Neuronal stem cell (in vitro differentiated cells): ENCODE data around the gene SPRED3.

Experiments used
- DNase-seq: peaks from one replicate; pipeline ENCODE4 v3.0.0-alpha.2; 2013; ENCODE audit warnings: low spot score
- H2AFZ ChIP-seq: one replicate; pipeline ENCODE4 v1.6.1; 2013; ENCODE audit warnings: mild to moderate bottlenecking, low read length, inconsistent platforms
- H2AK5ac ChIP-seq: 2 replicates; pipeline ENCODE4 v1.6.1; 2013; ENCODE audit warnings: low read depth, mild to moderate bottlenecking, inconsistent platforms, low read length, moderate library complexity, mixed read lengths
- H2BK120ac ChIP-seq: 2 replicates; pipeline ENCODE4 v1.6.1; 2013; ENCODE audit warnings: low read depth, mild to moderate bottlenecking, inconsistent platforms, low read length, moderate library complexity, mixed read lengths
- H2BK12ac ChIP-seq: one replicate; pipeline ENCODE4 v1.6.1; 2013; ENCODE audit warnings: low read length, inconsistent platforms
- H2BK15ac ChIP-seq: 2 replicates; pipeline ENCODE4 v1.6.1; 2013; ENCODE audit warnings: mild to moderate bottlenecking, low read length, inconsistent platforms, mixed read lengths
- H2BK5ac ChIP-seq: one replicate; pipeline ENCODE4 v1.6.1; 2013; ENCODE audit warnings: inconsistent platforms, mild to moderate bottlenecking, low read length, moderate library complexity
- H3K14ac ChIP-seq: one replicate; pipeline ENCODE4 v1.6.1; 2013; ENCODE audit warnings: low read length, inconsistent platforms
- H3K18ac ChIP-seq: 2 replicates; pipeline ENCODE4 v1.6.1; 2013; ENCODE audit warnings: low read length, inconsistent platforms
- H3K23ac ChIP-seq: 2 replicates; pipeline ENCODE4 v1.6.1; 2013; ENCODE audit warnings: low read depth, mild to moderate bottlenecking, mixed read lengths, low read length, inconsistent platforms; ENCODE audit not compliant: poor library complexity
- H3K27ac ChIP-seq: replicated peaks from 3 replicates; pipeline ENCODE4 v1.5.1; 2013; ENCODE audit warnings: low read length, inconsistent platforms
- H3K27me3 ChIP-seq, 3 experiments: 2 replicates each; pipeline ENCODE4 v1.6.1; 2013; ENCODE audit warnings: low read length in 3 of 3, mild to moderate bottlenecking in 2 of 3, inconsistent platforms in 1 of 3, low read depth in 1 of 3, mixed read lengths in 1 of 3, moderate library complexity in 1 of 3; ENCODE audit not compliant: control insufficient read depth in 3 of 3, insufficient read depth in 3 of 3
- H3K36me3 ChIP-seq, 2 donors: replicated peaks in 1 of 2; 2 replicates each; pipeline ENCODE4 v1.6.1; 2013; ENCODE audit warnings: low read length in 2 of 2; ENCODE audit not compliant: control insufficient read depth in 2 of 2, insufficient read depth in 2 of 2
- H3K4ac ChIP-seq: 2 replicates; pipeline ENCODE4 v1.6.1; 2013; ENCODE audit warnings: inconsistent platforms, mild to moderate bottlenecking, low read length, moderate library complexity
- H3K4me1 ChIP-seq, 2 donors: 1 replicate in 1 of 2; 2 replicates in 1 of 2; pipeline ENCODE4 v1.6.1; 2013; ENCODE audit warnings: low read length in 2 of 2, low read depth in 1 of 2; ENCODE audit not compliant: control insufficient read depth in 2 of 2, insufficient read depth in 1 of 2
- H3K4me2 ChIP-seq: one replicate; pipeline ENCODE4 v1.6.1; 2013; ENCODE audit warnings: mild to moderate bottlenecking, low read length, inconsistent platforms; ENCODE audit not compliant: insufficient read depth, poor library complexity, severe bottlenecking
- H3K4me3 ChIP-seq, 2 donors: 2 replicates each; pipeline ENCODE4 v1.5.1; 2013; ENCODE audit warnings: low read length in 2 of 2, mild to moderate bottlenecking in 2 of 2, inconsistent platforms in 1 of 2, moderate library complexity in 1 of 2
- H3K79me1 ChIP-seq: one replicate; pipeline ENCODE4 v1.6.1; 2013; ENCODE audit warnings: low read depth, mild to moderate bottlenecking, inconsistent platforms, low read length, moderate library complexity
- H3K9ac ChIP-seq: one replicate; pipeline ENCODE4 v1.6.1; 2013; ENCODE audit warnings: mild to moderate bottlenecking, low read depth, low read length, inconsistent platforms; ENCODE audit not compliant: poor library complexity
- H3K9me3 ChIP-seq, 2 donors: replicated peaks in 1 of 2; 2 replicates each; pipeline versions ENCODE3 to v1.6.1; 2013; ENCODE audit warnings: low read length in 2 of 2, mild to moderate bottlenecking in 2 of 2, inconsistent platforms in 1 of 2, low read depth in 1 of 2, mixed read lengths in 1 of 2, moderate library complexity in 1 of 2; ENCODE audit not compliant: control insufficient read depth in 2 of 2, insufficient read depth in 1 of 2
- H4K8ac ChIP-seq: one replicate; pipeline ENCODE4 v1.6.1; 2013; ENCODE audit warnings: low read depth, mild to moderate bottlenecking, inconsistent platforms, low read length, moderate library complexity
- H4K91ac ChIP-seq: one replicate; pipeline ENCODE4 v1.6.1; 2013; ENCODE audit warnings: low read length, low read depth, mild to moderate bottlenecking, inconsistent platforms; ENCODE audit not compliant: poor library complexity
- WGBS, 2 donors: extraction: QIAGEN DNeasy Blood & Tissue Kit; methylation state at CpG; one replicate each; pipeline ENCODE4 v1.1.7; 2013; ENCODE audit warnings: missing lambda C conversion rate in 2 of 2, mixed read lengths in 1 of 2; ENCODE audit not compliant: insufficient read length in 2 of 2, insufficient replicate concordance in 1 of 2; ENCODE audit errors: extremely low coverage in 2 of 2; 5-methylcytosine and 5-hydroxymethylcytosine counted together

Gene SPRED3

GRCh38 chr19:38374332-38375097 is 14.0 kb upstream of the SPRED3 start, which contains the start of gene PSMD8:
Gene PSMD8 (plus strand): TSS chr19:38374571. CDS start chr19:38374602, 31 bp downstream.
- Histone ChIP-seq H3K4ac (no peak within 1 kb of the TSS), H3K27ac (peak within 1 kb of the TSS; percentile 39), H2BK5ac (no peak within 1 kb of the TSS), H3K4me2 (peak within 1 kb of the TSS; percentile 72), H3K36me3 (peaks cover 10 to 32% of the 10 kb centered on the region in 2 donors), H4K8ac (no peak within 1 kb of the TSS), H2BK120ac (no peak within 1 kb of the TSS), H2BK12ac (no peak within 1 kb of the TSS), H3K9me3 (no peaks in the 10 kb centered on the region), H4K91ac (no peak within 1 kb of the TSS), H3K4me3 (peak within 1 kb of the TSS; percentile 76 to 91), H3K14ac (peak within 1 kb of the TSS; percentile 86), H3K9ac (peak within 1 kb of the TSS; percentile 99), H3K27me3 (peaks cover 0 to 15% (median 0%) of the 10 kb centered on the region in 3 experiments), H3K79me1 (peaks cover 10% of the 10 kb centered on the region), H3K4me1 (peaks cover 8 to 9% of the 10 kb centered on the region in 2 donors), H3K23ac (peak within 1 kb of the TSS; percentile 99), H2AFZ (peak within 1 kb of the TSS; percentile 94), H2BK15ac (peak within 1 kb of the TSS; percentile 51), H2AK5ac (no peak within 1 kb of the TSS), H3K18ac (peak within 1 kb of the TSS; percentile 97)
- peak; percentile 98 for DNase-seq
- no CpG with 5 or more reads among the region's 65 CpGs for WGBS, 2 donors

DNA sequence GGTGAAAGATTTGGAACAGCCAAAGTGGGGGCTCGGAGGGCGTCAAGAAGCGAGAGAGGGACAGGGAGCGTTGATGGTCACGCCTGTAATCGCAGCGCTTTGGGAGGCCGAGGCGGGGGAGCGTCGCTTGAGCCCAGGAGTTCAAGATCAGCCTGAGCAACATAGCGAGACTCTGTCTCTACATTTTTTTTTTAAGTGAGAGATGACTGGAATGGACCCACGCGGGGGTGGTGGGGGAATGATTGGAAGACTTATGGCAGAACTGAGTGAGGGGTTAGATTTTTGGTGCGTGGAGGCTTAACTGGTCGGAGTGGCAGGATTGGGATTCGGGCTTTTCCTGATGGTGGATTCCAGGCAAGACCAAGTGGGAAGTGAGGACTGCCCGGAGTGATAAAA is 13.4 kb upstream of the SPRED3 start:
- peaks cover 8 to 9% of the 10 kb centered on the region in 2 donors for H3K4me1 ChIP-seq
- H2BK15ac ChIP-seq = peak overlapping the region; percentile 51
- H3K9me3 ChIP-seq = no peaks in the 10 kb centered on the region
- H2BK5ac ChIP-seq = no peak overlapping the region
- H3K4me2 ChIP-seq = peak overlapping the region; percentile 72
- H3K23ac ChIP-seq = no peak overlapping the region
- no CpG with 5 or more reads among the region's 18 CpGs for WGBS, 2 donors
- H2BK120ac ChIP-seq = no peak overlapping the region
- no peak overlapping the region for H2BK12ac ChIP-seq
- no peak overlapping the region for H2AK5ac ChIP-seq
- peak overlapping the region; percentile 94 for H2AFZ ChIP-seq
- no peak overlapping the region for H3K27ac ChIP-seq
- peaks cover 11 to 35% of the 10 kb centered on the region in 2 donors for H3K36me3 ChIP-seq
- H3K18ac ChIP-seq = peak overlapping the region; percentile 97
- H4K8ac ChIP-seq = no peak overlapping the region
- H3K9ac ChIP-seq = peak overlapping the region; percentile 99
- peaks cover 10% of the 10 kb centered on the region for H3K79me1 ChIP-seq
- no peak for DNase-seq
- H3K27me3 ChIP-seq = peaks cover 0 to 11% (median 0%) of the 10 kb centered on the region in 3 experiments
- no peak overlapping the region for H4K91ac ChIP-seq
- H3K4ac ChIP-seq = no peak overlapping the region
- H3K14ac ChIP-seq = peak overlapping the region; percentile 86
- peak overlapping the region; percentile 76 to 91 for H3K4me3 ChIP-seq

DNA sequence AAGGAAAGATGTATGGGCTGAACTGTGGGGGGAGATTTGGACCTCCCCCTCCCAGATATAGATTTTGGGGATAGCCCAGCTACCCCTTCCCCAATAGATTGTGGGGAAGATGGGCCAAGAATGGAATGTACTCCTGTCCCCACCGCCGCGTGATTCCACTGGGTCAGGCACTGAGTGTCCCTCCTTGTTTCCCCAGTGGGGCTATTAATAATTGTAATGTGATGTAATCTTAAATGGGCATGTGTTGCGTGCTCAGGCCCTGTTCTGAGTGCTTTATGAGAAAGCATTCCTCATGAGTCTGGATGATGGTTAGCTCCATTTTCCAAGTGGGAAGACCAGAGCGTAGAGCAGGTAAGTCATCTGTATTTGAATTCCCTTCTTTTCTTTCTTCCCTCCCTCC is 12.7 kb upstream of the SPRED3 start:
- Histone ChIP-seq H3K4me2 (peak overlapping the region; percentile 72), H2AK5ac (no peak overlapping the region), H3K27me3 (peaks cover 0 to 5% (median 0%) of the 10 kb centered on the region in 3 experiments), H3K27ac (no peak overlapping the region), H2BK12ac (no peak overlapping the region), H2BK120ac (no peak overlapping the region), H3K23ac (no peak overlapping the region), H2BK15ac (no peak overlapping the region), H3K9ac (no peak overlapping the region), H4K91ac (no peak overlapping the region), H3K4me3 (peak overlapping the region; percentile 76 to 91), H3K4me1 (peaks cover 8 to 9% of the 10 kb centered on the region in 2 donors), H3K4ac (no peak overlapping the region), H3K36me3 (peaks cover 14 to 41% of the 10 kb centered on the region in 2 donors), H3K14ac (no peak overlapping the region), H3K9me3 (no peaks in the 10 kb centered on the region), H2BK5ac (no peak overlapping the region), H3K79me1 (peaks cover 10% of the 10 kb centered on the region), H2AFZ (no peak overlapping the region), H3K18ac (no peak overlapping the region), H4K8ac (no peak overlapping the region)
- DNase-seq = no peak
- WGBS, 2 donors = no CpG with 5 or more reads among the region's 5 CpGs

DNA sequence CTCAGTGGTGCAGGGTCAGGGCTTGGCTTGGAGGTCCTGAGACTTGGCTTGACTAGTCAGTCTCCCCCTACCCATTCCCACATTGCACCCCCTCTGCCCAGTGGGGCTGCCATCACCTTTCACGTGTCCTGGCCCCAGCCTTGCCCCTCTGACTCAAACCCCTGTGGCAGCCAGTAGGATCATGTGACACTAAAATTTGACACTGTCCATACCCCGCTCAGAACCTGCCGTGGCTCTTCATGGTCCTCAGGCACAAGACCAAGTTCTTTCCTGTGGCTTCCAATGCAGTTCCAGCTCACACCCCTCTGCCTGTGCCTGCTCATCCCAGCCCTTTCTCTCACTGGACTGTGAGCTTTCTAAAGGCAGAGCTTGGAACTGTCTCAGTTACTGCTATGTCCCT is 11.9 kb upstream of the SPRED3 start:
- Histone ChIP-seq H2BK120ac (no peak overlapping the region), H3K18ac (no peak overlapping the region), H2AFZ (no peak overlapping the region), H4K91ac (no peak overlapping the region), H3K14ac (no peak overlapping the region), H3K27ac (no peak overlapping the region), H3K4me2 (no peak overlapping the region), H3K9ac (no peak overlapping the region), H2BK15ac (no peak overlapping the region), H3K27me3 (peaks cover 0 to 4% (median 0%) of the 10 kb centered on the region in 3 experiments), H3K36me3 (peaks cover 23 to 49% of the 10 kb centered on the region in 2 donors), H3K4me3 (no peak overlapping the region), H2AK5ac (no peak overlapping the region), H3K4me1 (peaks cover 8 to 9% of the 10 kb centered on the region in 2 donors), H4K8ac (no peak overlapping the region), H3K79me1 (peaks cover 10% of the 10 kb centered on the region), H2BK12ac (no peak overlapping the region), H3K23ac (no peak overlapping the region), H3K9me3 (no peaks in the 10 kb centered on the region), H2BK5ac (no peak overlapping the region), H3K4ac (no peak overlapping the region)
- DNase-seq = no peak
- no CpG with 5 or more reads among the region's 3 CpGs for WGBS, 2 donors
